PFSK-1 (cell line): Measurements from ENCODE around the gene DTX3L.

ENCODE experiments used
- FOXP2 ChIP-seq: optimal IDR thresholded peaks from 2 replicates; pipeline ENCODE3; 2011; ENCODE audit warnings: borderline replicate concordance, control low read depth, inconsistent platforms; ENCODE audit not compliant: insufficient read depth; ENCODE audit errors: extremely low read length, extremely low read depth
- POLR2AphosphoS5 ChIP-seq: IDR thresholded peaks from 2 replicates; pipeline ENCODE4 v1.6.1; 2012; ENCODE audit warnings: low read depth, mild to moderate bottlenecking, control low read depth, low read length, moderate library complexity
- SIN3A ChIP-seq: IDR thresholded peaks from 2 replicates; pipeline ENCODE4 v1.6.1; 2012; ENCODE audit warnings: mild to moderate bottlenecking, low read length, moderate library complexity, borderline replicate concordance; ENCODE audit not compliant: insufficient read depth
- TAF1 ChIP-seq: IDR thresholded peaks from 2 replicates; pipeline ENCODE4 v1.6.1; 2012; ENCODE audit warnings: low read length, control low read depth, borderline replicate concordance; ENCODE audit not compliant: insufficient read depth
- TF ChIP-seq, protein P1 (sequence below), 2 experiments: IDR thresholded peaks; 2 replicates each; pipeline versions ENCODE4 v1.6.1 to v1.8.0; 2011 to 2012; ENCODE audit warnings: low read depth in 2 of 2, low read length in 2 of 2, control low read depth in 1 of 2, inconsistent platforms in 1 of 2, mild to moderate bottlenecking in 1 of 2, moderate library complexity in 1 of 2; ENCODE audit not compliant: insufficient read depth in 1 of 2

DTX3L gene

GRCh38 chr3:122558605-122559004, 5.5 kb upstream of the DTX3L start:
- TF ChIP-seq POLR2AphosphoS5 (no peak), FOXP2 (no peak), SIN3A (no peak), TAF1 (no peak)
- TF ChIP-seq, protein P1, sequence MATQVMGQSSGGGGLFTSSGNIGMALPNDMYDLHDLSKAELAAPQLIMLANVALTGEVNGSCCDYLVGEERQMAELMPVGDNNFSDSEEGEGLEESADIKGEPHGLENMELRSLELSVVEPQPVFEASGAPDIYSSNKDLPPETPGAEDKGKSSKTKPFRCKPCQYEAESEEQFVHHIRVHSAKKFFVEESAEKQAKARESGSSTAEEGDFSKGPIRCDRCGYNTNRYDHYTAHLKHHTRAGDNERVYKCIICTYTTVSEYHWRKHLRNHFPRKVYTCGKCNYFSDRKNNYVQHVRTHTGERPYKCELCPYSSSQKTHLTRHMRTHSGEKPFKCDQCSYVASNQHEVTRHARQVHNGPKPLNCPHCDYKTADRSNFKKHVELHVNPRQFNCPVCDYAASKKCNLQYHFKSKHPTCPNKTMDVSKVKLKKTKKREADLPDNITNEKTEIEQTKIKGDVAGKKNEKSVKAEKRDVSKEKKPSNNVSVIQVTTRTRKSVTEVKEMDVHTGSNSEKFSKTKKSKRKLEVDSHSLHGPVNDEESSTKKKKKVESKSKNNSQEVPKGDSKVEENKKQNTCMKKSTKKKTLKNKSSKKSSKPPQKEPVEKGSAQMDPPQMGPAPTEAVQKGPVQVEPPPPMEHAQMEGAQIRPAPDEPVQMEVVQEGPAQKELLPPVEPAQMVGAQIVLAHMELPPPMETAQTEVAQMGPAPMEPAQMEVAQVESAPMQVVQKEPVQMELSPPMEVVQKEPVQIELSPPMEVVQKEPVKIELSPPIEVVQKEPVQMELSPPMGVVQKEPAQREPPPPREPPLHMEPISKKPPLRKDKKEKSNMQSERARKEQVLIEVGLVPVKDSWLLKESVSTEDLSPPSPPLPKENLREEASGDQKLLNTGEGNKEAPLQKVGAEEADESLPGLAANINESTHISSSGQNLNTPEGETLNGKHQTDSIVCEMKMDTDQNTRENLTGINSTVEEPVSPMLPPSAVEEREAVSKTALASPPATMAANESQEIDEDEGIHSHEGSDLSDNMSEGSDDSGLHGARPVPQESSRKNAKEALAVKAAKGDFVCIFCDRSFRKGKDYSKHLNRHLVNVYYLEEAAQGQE (IDR thresholded peaks at IDR 0.05; ENCODE audit: insufficient read depth in 1 of 2, low read depth in 2 of 2, low read length in 2 of 2): no peak

DNA sequence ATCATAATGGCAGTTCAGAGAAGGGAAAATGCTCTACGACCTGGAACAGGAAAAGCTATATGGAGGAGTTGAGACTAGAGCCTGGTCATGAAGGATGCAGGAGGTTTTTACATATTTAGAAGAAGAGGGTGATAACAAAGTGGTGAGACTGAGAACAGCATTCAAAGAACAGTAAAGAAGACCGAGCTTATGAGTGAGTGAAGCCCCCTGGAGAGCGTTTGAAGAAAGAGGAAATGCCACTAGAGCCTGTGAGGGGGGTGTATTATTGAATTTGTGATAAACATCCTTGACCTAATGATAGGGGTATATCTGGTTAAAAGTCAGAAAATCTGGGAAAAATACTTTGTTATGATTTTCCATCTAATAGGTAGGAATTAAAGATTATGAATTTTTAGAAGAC, 4.2 kb upstream of the DTX3L start:
- TF ChIP-seq TAF1 (no peak), SIN3A (no peak), FOXP2 (no peak), POLR2AphosphoS5 (no peak)
- TF ChIP-seq, protein P1 (IDR thresholded peaks at IDR 0.05; ENCODE audit: insufficient read depth in 1 of 2, low read depth in 2 of 2, low read length in 2 of 2): no peak

GRCh38 chr3:122560680-122561079, 3.5 kb upstream of the DTX3L start:
- no peak for TF ChIP-seq FOXP2
- TF ChIP-seq SIN3A: no peak
- TF ChIP-seq, protein P1 (IDR thresholded peaks at IDR 0.05; ENCODE audit: insufficient read depth in 1 of 2, low read depth in 2 of 2, low read length in 2 of 2): no peak
- no peak for TF ChIP-seq POLR2AphosphoS5
- no peak for TF ChIP-seq TAF1

GRCh38 chr3:122562923-122563716, 1.0 kb upstream of the DTX3L start:
- no peak for TF ChIP-seq FOXP2
- TF ChIP-seq SIN3A: no peak
- TF ChIP-seq POLR2AphosphoS5: no peak
- no peak for TF ChIP-seq TAF1
- TF ChIP-seq, protein P1 (IDR thresholded peaks at IDR 0.05; ENCODE audit: insufficient read depth in 1 of 2, low read depth in 2 of 2, low read length in 2 of 2): no peak

DNA sequence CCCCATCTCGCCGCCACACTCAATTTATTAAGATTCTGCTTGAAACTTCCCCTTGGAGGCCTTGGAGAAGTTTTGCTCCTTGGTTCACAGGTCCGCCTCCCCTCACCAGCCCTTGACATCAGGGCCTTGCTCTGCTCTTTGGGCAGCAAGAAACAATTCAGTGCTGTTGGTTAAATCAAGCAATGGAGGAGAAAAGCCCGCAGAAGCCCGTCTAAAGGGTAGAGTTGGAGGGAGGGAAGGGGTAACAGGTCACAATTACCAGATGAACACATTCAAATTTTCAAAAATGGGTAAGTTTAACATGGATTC, 467 bp upstream of the DTX3L start:
- TF ChIP-seq TAF1 (no peak), FOXP2 (no peak), POLR2AphosphoS5 (no peak), SIN3A (no peak)
- TF ChIP-seq, protein P1 (IDR thresholded peaks at IDR 0.05; ENCODE audit: insufficient read depth in 1 of 2, low read depth in 2 of 2, low read length in 2 of 2): no peak
